GM12873 (cell line): ENCODE measurements around the gene JOSD2.

ENCODE experiments used
- TF ChIP-seq, protein P1 (sequence below): IDR thresholded peaks from 2 replicates; pipeline ENCODE4 v1.5.1; 2012; ENCODE audit warnings: low read depth, mild to moderate bottlenecking, moderate library complexity, low read length, control low read depth; ENCODE audit not compliant: insufficient read depth; ENCODE audit errors: missing control alignments

JOSD2 gene

DNA sequence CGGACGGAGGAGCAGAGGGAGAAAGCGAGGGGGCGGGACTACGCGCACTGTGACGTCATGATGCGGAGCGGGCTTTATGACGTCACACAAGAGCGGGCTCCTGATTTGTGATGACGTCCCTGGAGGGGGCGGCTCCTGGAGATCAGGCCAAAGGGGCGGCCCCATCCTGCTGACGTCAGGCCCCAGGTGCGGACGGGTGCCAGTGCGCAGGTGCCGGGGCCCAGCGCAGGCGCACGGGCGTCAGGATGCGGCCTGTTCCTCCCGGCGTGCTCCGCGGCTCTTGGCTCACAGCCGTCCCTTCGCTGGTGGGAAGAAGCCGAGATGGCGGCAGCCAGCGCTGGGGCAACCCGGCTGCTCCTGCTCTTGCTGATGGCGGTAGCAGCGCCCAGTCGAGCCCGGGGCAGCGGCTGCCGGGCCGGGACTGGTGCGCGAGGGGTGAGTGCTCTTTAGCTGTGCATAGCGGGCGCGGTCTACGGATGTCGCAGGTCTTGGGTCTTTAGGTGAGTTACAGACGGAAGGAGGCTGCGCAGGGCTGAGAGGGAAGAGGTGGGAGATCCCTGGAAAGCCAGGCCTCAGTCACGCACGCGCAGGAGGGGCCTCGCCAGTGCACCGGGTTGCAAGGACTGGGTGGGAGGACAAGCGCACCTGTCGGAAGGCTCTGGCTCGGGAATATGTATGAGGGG lies 34.6 kb downstream of the JOSD2 start, which contains the start of the genes EMC10 and GARIN5A:
TSS of gene EMC10 (plus strand) at position 284 of the 683 bp plus-strand sequence. CDS start at position 322, 38 bp downstream.
TSS of gene GARIN5A (minus strand) at position 625 of the 683 bp plus-strand sequence. CDS start at position 165, 460 bp downstream.
- TF ChIP-seq, protein P1, sequence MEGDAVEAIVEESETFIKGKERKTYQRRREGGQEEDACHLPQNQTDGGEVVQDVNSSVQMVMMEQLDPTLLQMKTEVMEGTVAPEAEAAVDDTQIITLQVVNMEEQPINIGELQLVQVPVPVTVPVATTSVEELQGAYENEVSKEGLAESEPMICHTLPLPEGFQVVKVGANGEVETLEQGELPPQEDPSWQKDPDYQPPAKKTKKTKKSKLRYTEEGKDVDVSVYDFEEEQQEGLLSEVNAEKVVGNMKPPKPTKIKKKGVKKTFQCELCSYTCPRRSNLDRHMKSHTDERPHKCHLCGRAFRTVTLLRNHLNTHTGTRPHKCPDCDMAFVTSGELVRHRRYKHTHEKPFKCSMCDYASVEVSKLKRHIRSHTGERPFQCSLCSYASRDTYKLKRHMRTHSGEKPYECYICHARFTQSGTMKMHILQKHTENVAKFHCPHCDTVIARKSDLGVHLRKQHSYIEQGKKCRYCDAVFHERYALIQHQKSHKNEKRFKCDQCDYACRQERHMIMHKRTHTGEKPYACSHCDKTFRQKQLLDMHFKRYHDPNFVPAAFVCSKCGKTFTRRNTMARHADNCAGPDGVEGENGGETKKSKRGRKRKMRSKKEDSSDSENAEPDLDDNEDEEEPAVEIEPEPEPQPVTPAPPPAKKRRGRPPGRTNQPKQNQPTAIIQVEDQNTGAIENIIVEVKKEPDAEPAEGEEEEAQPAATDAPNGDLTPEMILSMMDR: no peak

DNA sequence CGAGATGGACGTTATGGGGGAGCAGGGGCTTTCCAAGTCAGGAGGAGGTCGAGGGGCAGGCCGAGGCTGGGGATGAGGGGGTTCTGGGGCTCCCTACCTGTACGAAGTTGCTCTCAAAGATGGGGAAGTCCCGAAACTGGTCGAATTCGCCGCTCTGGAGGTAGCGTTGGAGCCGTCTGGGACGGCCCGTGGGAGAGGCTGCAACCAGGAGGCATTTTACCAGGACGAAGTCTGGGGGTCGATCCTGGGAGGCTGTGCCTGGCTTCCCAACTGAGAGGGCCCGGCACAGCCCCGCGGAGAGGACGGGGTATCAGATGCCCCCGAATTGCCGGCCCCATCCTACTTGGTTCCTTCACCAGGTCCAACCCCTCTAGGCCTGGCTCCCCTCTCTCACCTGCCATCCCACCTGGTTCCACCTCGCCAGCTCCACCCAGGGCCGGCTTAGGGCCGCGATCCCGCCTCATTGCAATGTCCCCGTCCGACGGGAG lies 35.2 kb downstream of the JOSD2 start:
- TF ChIP-seq, protein P1: no peak

DNA sequence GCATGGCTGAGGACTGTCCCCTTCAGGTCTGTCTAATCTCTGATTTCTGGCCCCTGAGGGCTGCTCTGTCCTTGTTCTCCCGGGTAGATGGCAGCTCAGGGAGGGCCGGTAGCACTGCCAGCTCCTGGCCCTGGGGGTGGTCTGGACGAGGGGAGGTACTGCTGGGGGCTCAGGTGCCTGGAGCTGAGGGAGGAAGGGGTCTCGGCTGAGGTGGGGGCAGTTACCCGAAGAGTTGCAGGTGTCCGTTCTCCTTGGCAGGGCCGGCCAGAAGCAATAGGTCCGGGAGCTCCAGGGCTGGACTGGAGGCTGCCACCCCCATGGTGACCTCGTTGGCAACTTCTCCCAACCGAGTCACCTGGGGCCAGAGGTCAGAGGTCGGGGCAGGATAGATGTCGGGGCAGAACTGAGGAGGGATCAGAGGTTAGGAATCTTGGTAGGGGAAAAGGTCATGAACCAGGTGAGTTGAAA lies 35.9 kb downstream of the JOSD2 start:
- TF ChIP-seq, protein P1: no peak

DNA sequence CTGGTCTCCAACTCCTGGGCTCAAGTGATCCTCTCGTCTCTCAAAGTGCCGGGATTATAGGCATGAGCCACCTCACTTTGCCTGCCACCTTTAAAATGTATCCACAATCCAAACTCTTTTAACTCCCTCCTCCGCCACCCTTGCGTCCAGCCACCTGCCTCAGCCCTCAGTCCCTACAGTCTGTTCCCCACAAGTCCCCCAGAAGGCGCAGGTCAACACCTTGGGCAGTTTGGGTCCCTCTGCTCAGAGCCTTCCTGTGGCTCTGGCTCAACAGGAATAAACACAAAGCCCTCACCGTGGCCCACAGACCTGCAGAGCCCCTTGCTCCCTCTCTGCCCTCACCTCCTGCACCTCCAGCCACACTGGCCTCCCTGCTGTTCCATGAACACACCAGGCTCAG lies 42.2 kb downstream of the JOSD2 start:
- TF ChIP-seq, protein P1: no peak

DNA sequence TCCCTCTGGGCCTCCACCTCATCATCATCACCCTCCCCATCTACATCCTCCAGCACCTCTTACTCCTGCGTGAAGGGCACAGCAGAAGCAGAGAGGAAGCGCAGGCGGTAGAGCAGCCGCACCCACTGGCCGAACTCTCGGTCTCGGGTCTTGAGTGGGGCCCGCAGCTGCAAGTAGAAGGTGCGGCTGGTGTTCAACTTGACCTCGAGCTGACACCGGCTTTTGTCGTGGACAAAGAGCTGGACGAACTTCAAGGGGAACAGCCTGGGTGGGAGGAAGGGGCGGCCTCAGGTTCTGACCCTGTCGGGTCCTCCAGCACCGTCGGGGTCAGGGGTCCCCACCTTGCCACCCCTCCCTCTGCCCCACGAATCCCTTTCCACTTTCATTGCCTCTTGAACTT lies 43.4 kb downstream of the JOSD2 start:
- TF ChIP-seq, protein P1: no peak

DNA sequence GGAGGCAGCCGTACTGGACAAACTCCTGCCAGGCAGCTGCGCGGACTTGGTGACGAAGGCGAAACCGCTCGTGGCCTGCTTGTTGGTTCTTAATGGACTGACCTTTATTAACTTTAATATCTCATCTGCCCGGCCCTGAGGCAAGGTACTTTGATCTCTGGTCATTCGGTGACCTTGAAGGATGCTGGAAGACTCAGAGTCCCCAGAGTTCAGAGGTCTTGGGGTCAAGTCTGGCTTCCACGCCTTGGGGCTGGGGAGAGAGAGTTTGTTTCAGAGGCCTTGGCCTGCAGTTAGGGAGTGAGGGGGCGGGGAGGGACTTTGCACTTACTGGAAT lies 44.3 kb downstream of the JOSD2 start:
- TF ChIP-seq, protein P1: no peak

DNA sequence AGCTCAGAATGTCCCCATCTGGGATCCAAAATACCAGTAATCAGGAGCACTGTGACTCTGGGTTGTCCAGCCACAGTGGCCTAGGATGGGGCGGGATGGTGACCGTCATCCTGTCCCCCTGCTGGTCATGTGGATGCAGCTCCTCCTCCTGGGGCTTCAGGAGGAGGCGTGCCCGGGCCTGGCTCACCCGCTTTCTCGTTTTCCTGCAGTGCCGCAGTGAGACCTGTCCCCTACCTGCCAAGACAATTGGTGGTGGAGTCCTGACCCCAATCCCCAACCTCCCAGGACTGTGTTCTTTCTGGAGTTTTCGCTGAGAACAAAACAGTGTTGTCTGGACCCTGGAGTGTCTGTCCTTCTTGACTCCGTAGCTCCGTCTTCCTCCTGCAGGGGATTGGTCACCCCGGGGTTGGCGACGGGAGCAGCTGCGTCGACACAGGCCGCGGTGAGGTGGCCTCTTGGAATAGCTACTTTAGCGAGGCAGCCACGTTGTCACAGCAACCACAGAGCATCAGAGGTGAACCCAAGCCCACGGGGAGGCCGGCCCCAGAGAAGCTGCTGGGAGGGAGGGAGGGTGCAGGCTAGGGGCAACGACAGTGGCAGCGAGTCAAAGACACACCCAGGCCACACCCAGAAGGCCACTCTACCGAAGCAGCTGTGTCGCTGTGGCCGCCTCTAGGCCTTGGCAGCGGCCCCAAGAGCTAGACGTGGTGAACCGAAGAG lies 44.8 kb downstream of the JOSD2 start:
- TF ChIP-seq, protein P1: peak; percentile 20
